Measurements from ENCODE around the gene ENO3.

Gene ENO3

DNA sequence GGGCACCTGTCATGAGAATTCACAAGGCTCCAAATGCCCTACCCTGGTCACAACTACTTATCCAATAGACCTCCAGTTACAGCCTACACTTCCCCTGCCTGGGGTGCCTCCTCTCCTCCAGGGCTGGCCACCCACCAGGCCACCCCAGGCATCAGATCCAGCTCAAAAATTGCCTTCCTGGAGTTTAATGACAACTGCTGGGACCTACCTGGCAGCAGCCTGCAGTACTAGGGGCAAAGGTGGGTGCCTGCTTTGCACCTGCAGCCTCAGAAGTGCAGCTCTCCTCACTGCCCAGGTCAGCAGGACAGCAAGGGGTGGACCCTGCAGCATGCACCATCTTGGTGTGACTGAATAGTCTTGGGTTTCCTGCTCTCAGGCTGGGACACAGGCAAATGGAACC is 15.3 kb upstream of the ENO3 start:
- DNase-seq = no peak

DNA sequence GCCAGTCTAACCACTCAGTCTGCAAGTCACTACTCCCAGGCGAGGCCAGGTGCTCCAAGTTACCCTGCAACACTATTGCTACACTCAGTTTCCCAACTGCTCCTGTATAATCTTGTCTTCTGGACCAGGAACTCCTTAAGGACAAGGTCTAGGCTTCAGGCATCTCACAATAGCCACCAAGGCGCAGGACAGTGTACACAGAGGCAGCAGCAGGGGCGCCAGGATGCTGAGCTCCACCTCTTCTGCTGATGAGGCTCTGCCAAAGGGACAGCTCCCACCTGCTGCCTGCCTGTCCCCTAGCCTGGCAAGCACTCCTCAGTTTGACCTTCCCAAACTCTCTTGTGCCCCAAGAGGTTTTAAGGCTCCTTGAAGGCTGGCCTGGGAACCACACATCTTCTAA is 14.5 kb upstream of the ENO3 start:
- DNase-seq = no peak

DNA sequence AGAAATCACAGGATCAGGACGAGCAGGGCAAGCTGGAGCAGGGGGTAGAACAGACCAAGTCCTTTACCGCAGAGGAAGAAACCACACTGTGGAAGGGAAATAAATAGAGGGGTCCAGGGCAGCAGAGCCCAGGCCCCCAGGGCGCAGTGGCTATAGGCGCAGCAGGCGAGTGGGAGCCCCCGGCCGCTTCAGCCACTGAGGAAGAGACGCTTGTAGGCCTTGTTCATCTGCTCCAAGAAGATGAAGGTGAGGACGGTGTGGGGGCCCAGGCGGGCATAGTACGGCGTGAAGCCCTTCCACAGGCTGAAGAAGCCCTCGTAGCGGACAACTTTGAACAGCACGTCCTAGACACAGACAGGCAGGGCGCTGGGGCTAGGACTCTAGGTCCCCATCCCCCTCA is 13.4 kb upstream of the ENO3 start:
- DNase-seq = no peak

DNA sequence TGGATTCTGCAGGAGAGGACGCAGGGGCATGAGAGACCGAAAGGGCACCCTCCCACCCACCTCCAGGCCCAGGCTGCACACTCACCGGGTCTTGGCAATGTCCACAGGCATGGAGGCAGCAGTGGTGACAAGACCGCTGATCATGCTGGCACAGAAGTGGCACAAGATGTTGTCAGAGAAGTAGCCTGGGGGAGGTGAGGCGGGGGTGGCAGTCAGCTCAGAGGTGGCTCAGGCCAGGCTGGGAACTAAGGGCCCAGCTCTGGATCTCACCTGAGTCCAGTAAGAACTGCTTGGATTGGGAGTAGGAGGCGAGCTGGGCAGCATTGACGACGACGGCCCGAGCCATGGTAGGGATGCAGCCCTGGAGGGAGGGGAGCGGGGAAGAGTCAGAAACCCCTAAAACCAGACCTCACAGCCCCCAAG is 12.8 kb upstream of the ENO3 start:
- DNase-seq = no peak

DNA sequence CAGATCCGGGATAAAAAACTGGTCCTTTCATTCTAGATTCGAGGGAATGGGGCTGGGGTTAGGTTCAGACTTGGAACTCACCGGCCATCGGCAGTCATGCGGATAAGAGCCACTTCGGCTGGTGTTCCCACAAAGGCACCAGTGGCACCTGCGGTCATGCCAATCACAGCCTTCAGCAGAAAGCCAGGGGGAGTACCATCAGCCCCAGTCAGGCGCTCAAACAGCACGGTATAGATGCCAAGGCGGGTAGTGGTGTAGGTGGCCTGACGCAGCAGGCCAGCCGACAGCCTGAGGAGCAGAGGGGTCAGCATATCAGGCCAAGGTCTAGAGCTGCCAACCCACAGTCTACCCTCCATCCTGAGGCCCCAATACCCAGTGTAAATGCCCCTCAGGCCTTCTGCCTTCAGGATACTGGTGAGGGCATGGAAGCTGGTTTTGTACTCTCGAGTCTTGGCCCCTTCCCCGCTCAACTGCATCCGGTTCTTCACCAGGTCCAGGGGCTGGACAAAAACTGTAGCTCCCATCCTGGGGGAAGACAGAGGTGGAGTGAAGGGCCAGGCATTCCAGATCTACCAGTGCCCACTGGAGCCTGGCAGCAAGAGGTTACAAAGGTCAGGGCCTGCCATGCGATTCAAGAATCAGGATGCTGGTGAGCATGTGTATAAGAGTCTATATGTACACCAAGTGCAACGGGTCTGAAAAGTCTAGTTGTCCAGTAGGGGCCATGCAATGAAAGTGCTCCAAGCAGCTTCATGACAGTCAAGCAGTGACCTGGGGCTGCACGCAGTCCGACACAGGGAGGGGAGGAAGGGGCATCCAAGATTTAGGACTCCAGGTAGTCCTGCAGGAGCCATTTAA is 12.0 kb upstream of the ENO3 start:
- DNase-seq = no peak

DNA sequence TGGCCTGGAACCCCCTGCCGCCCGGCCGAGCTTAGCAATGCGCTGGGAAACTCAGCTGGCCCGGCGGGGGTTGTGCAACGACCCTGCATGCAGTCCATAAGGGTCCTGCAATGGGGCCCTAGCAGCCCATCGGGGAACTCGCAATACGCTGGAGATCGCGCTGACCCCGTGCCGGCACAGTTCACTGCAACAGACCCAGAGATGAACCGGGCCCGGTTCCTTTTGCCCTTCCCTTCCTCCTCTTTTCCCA is 11.4 kb upstream of the ENO3 start:
- no peak for DNase-seq

DNA sequence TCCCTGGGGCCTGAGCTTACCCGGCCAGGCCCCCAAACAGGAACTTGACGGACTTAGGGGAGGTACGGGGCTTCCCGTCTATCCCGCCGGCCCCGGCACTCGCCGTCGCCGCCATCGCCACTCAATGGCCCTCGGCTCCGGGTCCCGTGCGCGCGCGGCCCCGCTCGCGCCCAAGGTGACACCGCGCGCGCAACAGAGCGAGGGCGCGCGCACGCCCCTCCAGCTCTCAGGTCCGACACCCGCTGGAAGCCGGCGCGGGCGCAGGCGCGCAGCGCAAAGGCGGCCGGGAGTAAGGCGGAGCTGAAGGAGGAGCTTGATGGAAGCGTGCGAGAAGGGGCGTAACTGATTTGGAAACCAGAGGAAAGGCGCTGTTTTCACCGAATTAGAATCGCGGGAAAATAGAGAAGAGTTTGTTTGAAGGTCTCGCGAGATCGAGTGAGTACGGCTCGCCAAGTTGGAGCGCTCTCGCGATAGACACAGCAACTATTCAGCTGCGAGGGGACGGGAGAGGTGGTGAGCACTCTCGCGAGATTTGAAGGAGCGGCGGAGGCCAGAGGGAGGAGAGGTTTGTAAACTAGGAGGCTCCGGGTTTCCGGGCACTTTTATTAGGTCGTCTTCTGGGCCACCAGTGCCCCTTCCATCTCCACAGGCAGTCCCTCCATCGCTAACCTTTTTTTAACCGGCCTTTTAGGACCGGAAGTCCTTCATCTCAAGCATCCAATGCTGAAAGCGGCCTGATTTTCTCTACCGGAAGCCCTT is 10.9 kb upstream of the ENO3 start, which contains the start of the genes RNF167 and SLC25A11:
Gene RNF167, plus strand, starts transcription at position 473 of the 759 bp plus-strand sequence. CDS start 642 bp downstream, outside the sequence.
Gene SLC25A11, minus strand, starts transcription at position 251 of the 759 bp plus-strand sequence. Its CDS starts 136 bp downstream, at position 115.
- DNase-seq = peak; percentile 99

DNA sequence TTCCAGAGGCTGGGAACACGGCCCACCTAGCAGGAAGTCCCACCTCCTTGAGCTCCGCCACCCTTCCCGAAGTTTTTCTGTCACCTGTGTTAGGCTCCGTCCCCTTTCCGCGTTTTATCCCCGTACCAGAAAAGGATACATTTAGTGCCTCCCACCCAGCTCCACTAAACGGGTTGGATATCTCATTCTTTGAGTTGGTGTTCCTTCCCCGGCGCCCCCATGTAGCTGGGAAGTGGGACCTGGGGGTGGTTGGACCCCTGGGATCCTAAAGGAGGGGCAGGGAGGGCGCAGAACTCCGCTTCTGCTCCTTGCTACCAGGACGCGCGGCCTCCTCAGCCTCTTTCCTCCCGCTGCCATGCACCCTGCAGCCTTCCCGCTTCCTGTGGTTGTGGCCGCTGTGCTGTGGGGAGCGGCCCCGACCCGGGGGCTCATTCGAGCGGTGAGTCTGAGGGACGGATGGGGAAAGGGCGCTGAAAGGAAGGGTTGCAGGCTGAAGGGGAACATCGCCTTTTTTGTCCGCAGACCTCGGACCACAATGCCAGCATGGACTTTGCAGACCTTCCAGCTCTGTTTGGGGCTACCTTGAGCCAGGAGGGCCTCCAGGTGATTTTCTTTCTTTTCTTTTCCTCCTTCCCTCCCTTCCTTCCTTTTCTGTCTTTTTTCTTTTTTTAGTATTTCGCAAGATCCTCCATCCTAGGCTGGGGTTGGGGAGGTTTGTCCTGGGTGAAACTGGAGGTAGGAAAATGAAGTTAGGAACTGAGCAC is 10.2 kb upstream of the ENO3 start:
- DNase-seq = no peak

DNA sequence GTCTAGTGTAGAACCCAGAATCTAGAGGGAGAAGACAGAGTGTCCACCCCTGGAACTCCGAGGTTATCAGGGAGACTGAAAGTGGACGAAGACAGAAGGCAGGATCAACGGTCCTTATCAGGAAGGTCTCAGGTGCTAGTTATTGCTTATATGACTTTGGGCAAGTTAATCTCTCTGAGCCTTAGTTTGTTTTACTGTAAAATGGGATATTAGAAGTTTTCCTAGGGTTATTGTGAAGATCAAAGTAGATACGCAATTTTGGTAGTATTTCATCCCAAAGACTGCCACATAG is 9.7 kb upstream of the ENO3 start:
- DNase-seq = no peak

DNA sequence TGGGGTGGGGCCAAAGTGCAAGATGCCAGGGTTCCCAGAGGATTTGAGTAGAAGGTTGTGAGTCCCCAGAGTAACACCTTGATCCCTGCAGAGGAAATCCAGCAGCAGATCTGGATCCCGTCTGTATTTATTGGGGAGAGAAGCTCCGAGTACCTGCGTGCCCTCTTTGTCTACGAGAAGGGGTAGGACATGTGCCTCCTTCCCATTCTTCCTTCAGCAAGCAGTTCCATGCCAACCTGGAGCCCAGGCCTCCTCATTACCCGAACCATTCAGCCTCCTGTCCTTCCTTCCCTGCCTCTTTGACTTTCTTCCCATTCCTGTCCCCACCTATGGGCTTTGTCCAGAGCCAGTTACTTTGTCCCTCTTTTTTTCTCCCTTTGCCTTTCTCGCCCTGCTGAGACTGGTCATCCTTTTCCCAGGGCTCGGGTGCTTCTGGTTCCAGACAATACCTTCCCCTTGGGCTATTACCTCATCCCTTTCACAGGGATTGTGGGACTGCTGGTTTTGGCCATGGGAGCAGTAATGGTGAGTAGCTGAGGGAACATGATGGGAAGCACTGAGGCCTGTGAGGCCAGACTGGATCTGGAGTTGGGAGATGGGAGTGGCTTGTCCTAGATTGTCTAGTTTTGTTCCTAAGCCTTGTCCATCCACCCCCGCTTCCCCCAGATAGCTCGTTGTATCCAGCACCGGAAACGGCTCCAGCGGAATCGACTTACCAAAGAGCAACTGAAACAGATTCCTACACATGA is 8.0 kb upstream of the ENO3 start:
- no peak for DNase-seq

DNA sequence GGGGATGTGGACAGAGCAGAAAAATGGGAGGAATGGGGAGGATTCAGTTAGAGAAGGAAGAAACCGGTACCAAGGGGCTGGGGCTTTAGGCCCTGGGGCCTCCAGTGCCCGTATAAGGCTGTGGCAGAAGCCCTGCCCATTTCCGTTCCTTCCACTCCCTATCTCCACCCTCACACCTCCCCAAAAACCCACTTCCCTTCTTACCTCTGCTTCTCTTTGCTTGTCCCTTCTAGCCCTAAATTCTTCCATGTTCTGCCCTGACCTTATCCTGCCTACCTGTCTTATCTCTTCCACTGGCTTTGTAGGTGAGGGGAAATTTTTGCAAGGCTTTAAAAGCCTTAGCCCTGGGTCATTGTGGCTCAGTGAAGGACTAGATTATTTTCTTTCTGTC is 6.8 kb upstream of the ENO3 start:
- no peak for DNase-seq

DNA sequence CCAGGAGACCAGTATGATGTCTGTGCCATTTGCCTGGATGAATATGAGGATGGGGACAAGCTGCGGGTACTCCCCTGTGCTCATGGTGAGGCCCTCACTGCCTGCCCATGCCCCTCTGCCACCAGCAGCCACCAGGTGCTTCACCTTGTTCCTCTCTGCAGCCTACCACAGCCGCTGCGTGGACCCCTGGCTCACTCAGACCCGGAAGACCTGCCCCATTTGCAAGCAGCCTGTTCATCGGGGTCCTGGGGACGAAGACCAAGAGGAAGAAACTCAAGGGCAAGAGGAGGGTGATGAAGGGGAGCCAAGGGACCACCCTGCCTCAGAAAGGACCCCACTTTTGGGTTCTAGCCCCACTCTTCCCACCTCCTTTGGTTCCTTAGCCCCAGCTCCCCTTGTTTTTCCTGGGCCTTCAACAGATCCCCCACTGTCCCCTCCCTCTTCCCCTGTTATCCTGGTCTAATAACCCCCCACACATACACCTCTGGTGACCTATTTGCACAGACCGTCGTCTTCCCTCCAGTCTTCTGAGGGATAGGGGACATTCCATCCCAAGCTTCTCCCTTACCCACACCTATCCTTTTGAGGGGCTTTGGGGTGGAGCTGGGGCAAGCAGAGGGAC is 6.3 kb upstream of the ENO3 start:
- DNase-seq = no peak

DNA sequence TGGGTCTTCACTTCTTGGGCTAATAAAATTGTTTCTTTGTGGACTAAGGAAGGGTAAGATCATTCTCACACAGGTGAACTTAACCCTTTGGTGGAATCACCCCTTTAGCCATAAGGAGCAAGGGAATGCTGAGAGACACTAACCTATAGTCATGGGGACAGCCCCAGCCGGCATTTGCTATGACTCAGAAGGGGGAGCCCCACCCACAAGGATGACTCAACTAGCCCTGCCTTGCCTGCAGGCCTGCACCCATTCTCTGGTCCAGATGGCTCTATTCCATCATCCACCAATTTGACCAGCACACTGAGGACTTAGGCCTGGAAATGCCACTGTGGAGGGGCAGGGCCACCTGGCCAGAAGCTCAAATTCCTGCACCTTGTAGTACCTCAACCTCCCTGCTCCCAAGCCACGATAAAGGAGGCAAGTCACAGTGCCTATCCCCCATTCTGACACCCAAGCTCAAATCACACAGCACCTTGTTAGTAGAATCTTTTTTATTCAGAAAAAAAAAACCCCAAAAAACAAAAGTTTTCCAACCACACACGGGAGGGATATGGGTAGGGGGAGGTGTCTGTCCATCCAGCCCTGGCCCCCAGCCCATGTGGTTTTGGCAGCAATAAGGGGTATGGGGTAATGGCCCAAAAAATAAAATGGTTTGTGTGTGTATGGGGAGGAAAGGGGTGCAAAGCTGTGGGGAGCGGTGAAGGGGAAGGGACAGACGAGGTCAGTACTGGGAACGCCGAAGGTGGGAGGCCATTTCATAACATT is 5.6 kb upstream of the ENO3 start:
- DNase-seq = no peak

DNA sequence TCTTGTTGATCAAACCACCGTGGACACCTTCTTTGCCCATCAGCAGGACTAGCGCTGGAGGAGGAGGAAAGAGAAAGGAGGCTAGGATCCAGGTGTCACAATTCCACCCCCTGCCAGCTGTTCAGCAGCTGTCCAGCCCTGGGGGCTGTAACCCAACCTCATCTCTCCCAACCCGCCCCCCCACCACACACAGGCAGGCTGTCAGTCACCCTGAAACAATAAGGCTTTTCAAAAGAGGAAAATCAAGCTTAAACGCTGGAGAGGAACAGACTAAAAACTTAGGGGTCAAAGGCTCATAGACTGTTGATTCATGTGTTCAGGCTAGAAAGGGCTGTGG is 5.0 kb upstream of the ENO3 start:
- no peak for DNase-seq

DNA sequence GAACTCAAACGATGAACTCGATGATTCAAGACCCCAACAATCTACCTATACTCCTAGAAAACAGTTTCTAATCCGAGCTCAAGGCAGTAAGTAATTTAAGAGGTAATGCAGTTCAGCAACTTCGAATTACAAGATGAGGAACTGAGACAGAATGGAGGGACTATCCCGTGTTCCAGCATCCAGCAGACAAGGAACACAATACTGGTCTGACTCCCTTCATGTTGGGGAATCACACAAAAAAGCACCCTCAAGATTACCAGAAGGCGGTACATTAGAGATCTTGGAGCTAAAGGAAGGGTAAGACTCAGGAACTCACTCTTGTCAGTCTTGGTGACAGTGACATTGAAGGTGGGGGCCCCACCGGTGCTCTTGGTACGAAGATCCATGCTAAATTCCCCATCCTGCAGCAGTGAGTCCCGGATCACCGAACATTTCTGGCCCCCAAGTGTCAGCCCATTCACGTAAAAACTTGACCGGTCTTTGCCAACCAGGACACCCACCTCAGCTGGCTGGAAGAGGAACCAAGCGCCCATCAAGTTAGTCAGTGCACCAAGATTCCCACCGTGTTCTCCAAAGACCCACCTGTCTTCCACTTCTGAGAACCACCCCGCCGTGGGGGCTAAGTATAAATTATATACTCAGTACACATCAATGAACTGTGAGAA is 4.5 kb upstream of the ENO3 start:
- no peak for DNase-seq

DNA sequence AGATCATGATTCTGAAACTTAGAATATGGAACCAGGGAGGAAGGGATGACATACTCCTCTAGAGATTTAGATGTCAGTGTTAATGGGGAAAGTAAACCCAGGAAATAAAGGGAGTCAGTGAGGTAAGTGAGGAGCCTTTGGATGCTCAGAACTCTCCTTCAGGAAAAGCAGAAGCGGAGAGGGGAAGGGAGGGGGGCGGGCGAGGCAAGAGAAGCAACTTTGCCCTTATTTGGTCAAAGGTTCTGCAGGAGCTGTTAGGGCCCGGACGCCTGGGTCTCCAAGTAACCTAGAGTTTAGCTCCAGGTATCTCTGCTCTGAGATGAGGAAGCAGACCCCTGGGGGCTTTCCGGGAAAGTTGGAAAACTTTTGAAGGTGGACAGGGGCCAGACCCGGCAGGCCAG is 3.9 kb upstream of the ENO3 start:
- no peak for DNase-seq

DNA sequence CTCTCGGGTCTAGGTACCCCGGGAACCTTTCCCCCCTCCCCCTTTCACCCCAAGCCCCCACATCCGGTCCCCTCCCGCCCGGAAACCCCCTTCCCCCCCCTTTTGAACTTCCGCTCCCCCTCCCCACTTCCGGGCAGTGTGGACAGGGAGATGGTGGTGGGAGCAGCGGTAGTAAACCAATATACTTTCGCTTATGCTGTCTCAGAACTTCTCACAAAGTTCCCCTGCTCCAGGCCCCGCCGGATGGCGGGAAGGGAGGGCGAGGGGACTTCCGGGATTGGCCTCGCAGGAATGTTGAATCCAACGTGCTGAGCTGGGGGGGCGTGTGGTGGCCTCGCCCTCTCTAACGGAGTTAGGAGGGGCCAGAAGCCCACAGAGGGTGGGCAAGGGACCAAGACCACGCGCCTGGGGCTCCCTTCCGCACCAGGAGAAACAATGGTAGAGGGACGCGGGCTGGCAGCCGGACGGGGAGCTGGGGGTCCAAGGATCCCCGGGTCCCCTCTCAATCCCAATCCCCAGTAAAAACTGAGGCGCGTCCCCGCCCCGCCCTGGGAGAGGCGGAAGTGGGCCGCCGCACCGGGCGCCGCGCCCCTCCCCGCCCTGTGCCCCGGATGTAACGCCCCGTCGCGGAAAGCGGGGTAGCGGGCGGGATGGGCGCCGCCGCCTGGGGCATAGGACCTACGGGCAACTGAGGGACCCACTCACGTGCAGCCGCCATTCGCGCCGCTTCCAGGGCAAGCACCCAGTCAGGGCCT is 3.3 kb upstream of the ENO3 start:
- DNase-seq = peak; percentile 74

DNA sequence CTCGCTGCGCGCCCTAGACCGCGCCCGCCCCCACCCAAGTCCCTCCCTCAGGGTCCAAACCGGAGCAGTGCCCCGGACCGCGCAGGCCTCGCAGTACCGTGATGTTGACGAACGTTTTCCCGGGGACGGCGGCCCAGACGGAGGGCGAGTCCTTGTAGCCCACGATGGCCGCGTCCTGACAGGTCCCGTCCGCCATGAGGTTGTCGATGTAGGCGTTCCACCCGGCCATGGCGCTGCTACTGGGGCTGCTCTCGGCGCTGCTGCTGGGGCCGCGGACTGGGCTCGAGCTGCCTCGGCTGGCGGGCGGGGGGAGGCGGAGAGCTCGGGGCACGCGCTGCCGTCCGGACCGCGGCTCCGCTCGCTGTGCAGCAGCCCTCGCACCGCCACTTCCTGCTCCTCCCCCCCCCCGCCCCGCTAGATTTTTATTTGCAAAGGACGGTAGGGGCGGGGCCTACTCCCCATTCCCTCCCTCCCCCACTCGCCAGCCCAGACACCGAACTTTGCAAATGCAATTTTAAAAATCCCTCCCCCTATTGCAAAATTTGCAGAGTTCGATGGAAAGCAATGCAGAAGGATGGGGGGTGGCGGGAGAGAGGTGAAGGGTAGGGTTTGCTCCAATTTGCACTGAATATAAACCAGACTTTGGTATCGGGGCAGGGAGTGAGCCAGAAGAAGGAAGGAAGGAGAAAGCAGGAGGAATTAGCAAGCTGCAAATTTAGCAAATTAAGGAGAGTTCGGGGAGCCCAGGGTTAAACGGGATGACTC is 2.6 kb upstream of the ENO3 start, which contains the start of gene PFN1:
Gene PFN1, minus strand, starts transcription at position 365 of the 765 bp plus-strand sequence. Its CDS starts 136 bp downstream, at position 229.
- peak; percentile 79 for DNase-seq

DNA sequence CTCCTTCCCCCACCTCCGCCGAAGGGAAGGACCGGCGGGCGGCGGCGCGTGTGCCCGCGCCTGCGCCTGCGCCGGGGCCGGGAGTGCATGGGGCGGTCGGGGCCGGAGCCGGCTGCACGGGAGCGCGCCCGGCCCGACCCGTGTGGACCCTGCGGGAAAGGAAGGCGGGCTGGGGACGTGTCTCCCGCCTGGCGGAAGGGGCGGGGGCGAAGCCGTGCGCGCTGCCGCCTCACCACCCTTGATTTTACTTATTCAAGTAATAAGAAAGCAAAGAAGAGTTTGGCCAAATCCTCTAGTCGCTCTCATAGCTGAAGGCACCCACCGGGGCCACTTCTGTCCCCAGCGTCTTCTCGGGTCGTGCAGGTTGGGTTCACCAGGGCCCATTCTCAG is 2.0 kb upstream of the ENO3 start:
- peak; percentile 90 for DNase-seq
